H54 (cell line): ENCODE results near the gene DCAF10.

Experiments
- DNase-seq: peaks from one replicate; pipeline ENCODE4 v3.0.0; 2011; ENCODE audit warnings: low spot score, mixed read lengths; ENCODE audit not compliant: insufficient read length
- FAIRE-seq: peaks from 3 replicates; lab custom pipeline; 2011; peaks lifted over from hg19 to GRCh38; lab: Jason Lieb, UNC
- POLR2A ChIP-seq: IDR thresholded peaks from 2 replicates; pipeline ENCODE4 v1.6.1; 2011; ENCODE audit warnings: low read depth, mild to moderate bottlenecking, low read length

The DCAF10 gene

DNA sequence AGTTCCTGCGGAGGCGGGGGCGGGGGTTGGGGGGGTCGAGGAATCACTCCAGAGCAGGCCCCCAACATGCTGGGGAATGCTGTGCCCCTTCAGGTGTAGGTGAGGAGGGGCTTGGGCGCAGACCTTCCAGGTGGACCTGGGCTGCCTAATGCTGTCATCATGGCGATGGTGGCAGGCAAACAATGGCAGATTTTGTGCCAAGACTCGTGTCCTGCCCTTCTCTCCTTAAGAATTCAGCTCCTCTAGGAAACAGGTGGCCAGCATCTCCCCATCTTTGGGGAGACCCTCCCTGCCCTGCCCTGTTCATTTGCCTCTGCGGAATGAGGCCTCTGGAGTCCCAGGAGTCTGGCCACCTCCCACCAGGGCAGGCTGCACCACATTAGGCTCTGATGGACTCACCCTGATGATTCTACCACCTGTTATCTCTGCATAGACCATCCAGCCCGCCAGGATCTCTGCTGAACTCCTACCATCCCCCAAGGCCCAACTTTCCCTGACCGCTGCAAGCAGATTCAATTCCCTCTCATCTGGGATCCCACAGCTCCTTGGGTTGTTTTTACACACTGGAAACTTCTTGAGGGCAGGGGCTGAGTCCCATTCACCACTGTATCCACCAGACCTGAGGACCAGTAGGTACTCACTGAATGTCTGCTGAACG is 114.2 kb downstream of the DCAF10 start:
- DNase-seq = no peak
- no peak for TF ChIP-seq POLR2A
- no peak for FAIRE-seq

DNA sequence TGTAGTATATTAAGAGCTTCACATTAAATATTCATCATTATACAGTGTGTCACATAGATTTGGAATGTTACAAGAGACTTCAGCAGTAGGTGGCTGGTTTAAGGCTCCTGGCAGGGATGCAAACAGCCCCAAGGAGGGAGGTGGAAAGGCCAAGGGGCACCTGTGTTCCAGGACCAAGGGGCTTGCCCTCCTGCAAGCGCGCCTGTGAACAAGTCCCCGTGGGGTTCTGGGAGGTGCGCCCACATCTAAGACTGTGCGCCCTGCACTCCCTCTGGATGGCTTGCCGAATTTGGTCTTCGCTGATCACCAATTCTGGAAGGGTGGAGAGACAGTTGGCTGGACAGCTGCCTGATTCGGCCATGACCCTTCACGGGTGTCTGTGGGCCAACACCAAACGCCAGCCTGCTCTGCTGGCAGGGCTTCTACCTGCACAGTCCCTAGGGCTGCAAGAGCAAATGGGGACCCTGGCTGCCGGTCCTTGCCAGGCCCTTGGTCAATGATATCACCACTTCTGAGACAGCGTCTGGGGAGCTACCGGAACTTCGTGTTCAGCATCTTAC is 115.4 kb downstream of the DCAF10 start:
- FAIRE-seq = no peak
- no peak for DNase-seq
- TF ChIP-seq POLR2A = no peak

DNA sequence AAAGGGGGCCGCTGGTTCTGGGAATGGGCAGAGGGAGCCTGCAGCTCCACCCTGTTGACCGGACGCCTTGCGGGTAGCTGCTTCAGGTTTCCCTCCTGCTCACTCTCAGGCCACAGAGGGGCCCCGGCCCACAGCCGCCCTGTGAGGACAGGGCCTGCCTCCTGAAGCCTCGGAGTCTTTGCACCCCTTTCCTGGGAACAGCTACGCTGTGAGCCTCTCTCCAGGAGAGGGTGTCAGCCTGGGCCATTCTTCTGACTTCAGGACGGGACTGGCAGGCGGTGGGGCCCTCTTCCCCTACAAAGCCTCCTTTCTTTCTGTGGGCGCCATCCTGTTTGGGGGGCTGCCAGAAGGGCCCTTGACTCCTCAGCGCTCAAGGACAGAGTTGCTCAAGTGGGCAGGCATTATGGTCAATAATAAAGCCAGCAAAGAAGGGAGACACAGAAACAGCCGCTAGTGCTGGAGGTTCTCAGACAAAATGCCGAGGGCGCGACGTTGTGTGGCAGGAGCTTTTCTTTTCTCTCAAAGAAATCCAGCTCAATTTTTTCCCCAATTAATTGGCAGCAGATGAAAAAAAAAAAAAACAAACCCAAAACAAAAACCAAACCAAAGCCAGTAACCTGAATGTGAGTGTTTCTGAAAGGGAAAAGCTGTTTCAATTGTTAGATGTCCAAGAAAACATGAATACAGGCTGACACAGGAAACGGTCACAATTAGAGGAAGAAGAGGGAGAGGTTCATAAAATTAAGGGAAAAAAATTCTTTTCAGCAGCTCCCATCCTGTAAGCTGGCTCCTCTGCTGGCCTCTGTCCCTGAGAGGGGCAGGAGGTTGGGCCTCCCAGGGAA is 116.1 kb downstream of the DCAF10 start:
- no peak for FAIRE-seq
- no peak for DNase-seq
- TF ChIP-seq POLR2A = no peak
